SU-DHL-6 (cell line): ENCODE measurements around the gene HLA-DMB.

ENCODE experiments used
- CTCF ChIP-seq: fragments of 200-600 bp; sonication (generic); IDR thresholded peaks from one replicate; pipeline ENCODE4 v1.5.1; 2017; ENCODE audit warnings: antibody characterized with exemption, mild to moderate bottlenecking, low read length, moderate library complexity; ENCODE audit not compliant: insufficient read depth, poor library complexity, severe bottlenecking
- EZH2phosphoT487 ChIP-seq: fragments of 200-600 bp; sonication (generic), shearing (Covaris generic); conservative IDR thresholded peaks from 2 replicates; pipeline ENCODE4 v1.6.1; 2018; ENCODE audit warnings: mild to moderate bottlenecking, antibody characterized with exemption, low read length, moderate library complexity, mixed read lengths

GRCh38 chr6:32954267-32954666, 13.4 kb upstream of the HLA-DMB start:
- no peak for TF ChIP-seq CTCF
- no peak for TF ChIP-seq EZH2phosphoT487
